Embryonic facial prominence (tissue), 1 donor: ENCODE data around the gene CABLES1.

ENCODE experiments used
- DNase-seq: peaks from one replicate; pipeline ENCODE4 v3.0.0-alpha.2; 2016; ENCODE audit errors: extremely low spot score

CABLES1 gene

GRCh38 chr18:23191232-23191631 lies 55.9 kb downstream of the CABLES1 start:
- no peak for DNase-seq

- DNase-seq, result no peak
These were observed 58.5 kb downstream of the CABLES1 start for GRCh38 chr18:23193742-23194141.

GRCh38 chr18:23194155-23194996 lies 59.1 kb downstream of the CABLES1 start:
- DNase-seq, result no peak

- no peak for DNase-seq
These were observed 60.0 kb downstream of the CABLES1 start for GRCh38 chr18:23194997-23195957.

- no peak for DNase-seq
These were observed 61.1 kb downstream of the CABLES1 start for GRCh38 chr18:23196119-23197007.

- no peak for DNase-seq
These were observed 63.0 kb downstream of the CABLES1 start for GRCh38 chr18:23198217-23198845.

GRCh38 chr18:23200756-23201155 lies 65.5 kb downstream of the CABLES1 start:
- DNase-seq, result no peak

- no peak for DNase-seq
These were observed 66.5 kb downstream of the CABLES1 start for GRCh38 chr18:23201741-23202140.

GRCh38 chr18:23203891-23204432 lies 68.7 kb downstream of the CABLES1 start:
- DNase-seq, result no peak

GRCh38 chr18:23204589-23205235 lies 69.4 kb downstream of the CABLES1 start:
- no peak for DNase-seq

- no peak for DNase-seq
These were observed 70.7 kb downstream of the CABLES1 start for GRCh38 chr18:23205980-23206379.

- no peak for DNase-seq
These were observed 72.1 kb downstream of the CABLES1 start for GRCh38 chr18:23207191-23207955.

- DNase-seq, result no peak
These were observed 72.7 kb downstream of the CABLES1 start for GRCh38 chr18:23207994-23208393.

- DNase-seq, result no peak
These were observed 73.3 kb downstream of the CABLES1 start for GRCh38 chr18:23208600-23208999.

- DNase-seq, result no peak
These were observed 73.7 kb downstream of the CABLES1 start for GRCh38 chr18:23209031-23209430.

GRCh38 chr18:23209796-23210195 lies 74.5 kb downstream of the CABLES1 start:
- DNase-seq, result no peak

- DNase-seq, result no peak
These were observed 75.2 kb downstream of the CABLES1 start for GRCh38 chr18:23210526-23210925.

- no peak for DNase-seq
These were observed 75.9 kb downstream of the CABLES1 start for GRCh38 chr18:23211146-23211545.

GRCh38 chr18:23212161-23212560 lies 76.9 kb downstream of the CABLES1 start:
- no peak for DNase-seq

- DNase-seq, result no peak
These were observed 77.9 kb downstream of the CABLES1 start for GRCh38 chr18:23213200-23213599.
